Activated T-cell treated with anti-CD3 and anti-CD28 coated beads, Interleukin-2, amount 50 U/mL, for 24 hours (primary cell): ENCODE measurements around the gene PTPRR.
A peak's percentile ranks its signal among the peaks of the same experiment; 100 is the strongest.

Experiments used
- DNase-seq: peaks from one replicate; pipeline ENCODE4 v3.0.0-alpha.2; 2020
- H3K27ac Mint-ChIP-seq: 2 replicates; pipeline ENCODE4 v1.8.0; 2020; ENCODE audit warnings: mild to moderate bottlenecking, mixed read lengths
- H3K27me3 Mint-ChIP-seq: 2 replicates; pipeline ENCODE4 v1.8.0; 2020; ENCODE audit warnings: mixed read lengths
- H3K36me3 Mint-ChIP-seq: 2 replicates; pipeline ENCODE4 v1.8.0; 2020; ENCODE audit warnings: low read depth, mixed read lengths
- H3K4me1 Mint-ChIP-seq: 2 replicates; pipeline ENCODE4 v1.8.0; 2020; ENCODE audit warnings: low read depth, mixed read lengths
- H3K4me3 Mint-ChIP-seq: 2 replicates; pipeline ENCODE4 v1.8.0; 2020; ENCODE audit warnings: mild to moderate bottlenecking, moderate library complexity, mixed read lengths
- H3K9me3 Mint-ChIP-seq: 2 replicates; pipeline ENCODE4 v1.8.0; 2020; ENCODE audit warnings: mixed read lengths

Gene PTPRR

GRCh38 chr12:70663838-70664237 lies 256.7 kb downstream of the PTPRR start:
- peaks cover 6% of the 10 kb centered on the region for H3K4me1 Mint-ChIP-seq
- H3K27ac Mint-ChIP-seq: no peak overlapping the region
- no peak for DNase-seq
- H3K9me3 Mint-ChIP-seq: no peaks in the 10 kb centered on the region
- no peak overlapping the region for H3K4me3 Mint-ChIP-seq
- peaks cover 4% of the 10 kb centered on the region for H3K27me3 Mint-ChIP-seq
- no peaks in the 10 kb centered on the region for H3K36me3 Mint-ChIP-seq

- Mint-ChIP-seq H3K36me3 (no peaks in the 10 kb centered on the region), H3K27me3 (peaks cover 4% of the 10 kb centered on the region), H3K4me1 (peaks cover 6% of the 10 kb centered on the region), H3K27ac (no peak overlapping the region), H3K9me3 (no peaks in the 10 kb centered on the region), H3K4me3 (no peak overlapping the region)
- DNase-seq: no peak
Measured at GRCh38 chr12:70661466-70662161, 258.9 kb downstream of the PTPRR start.

- H3K4me1 Mint-ChIP-seq: peaks cover 6% of the 10 kb centered on the region
- H3K27me3 Mint-ChIP-seq: peaks cover 4% of the 10 kb centered on the region
- no peak for DNase-seq
- no peaks in the 10 kb centered on the region for H3K36me3 Mint-ChIP-seq
- no peak overlapping the region for H3K4me3 Mint-ChIP-seq
- H3K27ac Mint-ChIP-seq: no peak overlapping the region
- H3K9me3 Mint-ChIP-seq: no peaks in the 10 kb centered on the region
Measured at GRCh38 chr12:70660620-70661219, 259.8 kb downstream of the PTPRR start.

- H3K36me3 Mint-ChIP-seq: no peaks in the 10 kb centered on the region
- no peak overlapping the region for H3K4me3 Mint-ChIP-seq
- no peaks in the 10 kb centered on the region for H3K9me3 Mint-ChIP-seq
- H3K4me1 Mint-ChIP-seq: peaks cover 6% of the 10 kb centered on the region
- peaks cover 4% of the 10 kb centered on the region for H3K27me3 Mint-ChIP-seq
- no peak for DNase-seq
- no peak overlapping the region for H3K27ac Mint-ChIP-seq
Measured at GRCh38 chr12:70660002-70660604, 260.4 kb downstream of the PTPRR start.

- DNase-seq: no peak
- peaks cover 4% of the 10 kb centered on the region for H3K27me3 Mint-ChIP-seq
- no peak overlapping the region for H3K4me3 Mint-ChIP-seq
- H3K9me3 Mint-ChIP-seq: no peaks in the 10 kb centered on the region
- H3K27ac Mint-ChIP-seq: no peak overlapping the region
- H3K36me3 Mint-ChIP-seq: no peaks in the 10 kb centered on the region
- peaks cover 6% of the 10 kb centered on the region for H3K4me1 Mint-ChIP-seq
Measured at GRCh38 chr12:70659077-70659606, 261.4 kb downstream of the PTPRR start.

- Mint-ChIP-seq H3K4me1 (peaks cover 6% of the 10 kb centered on the region), H3K9me3 (no peaks in the 10 kb centered on the region), H3K36me3 (no peaks in the 10 kb centered on the region), H3K27me3 (peaks cover 4% of the 10 kb centered on the region), H3K27ac (no peak overlapping the region), H3K4me3 (no peak overlapping the region)
- no peak for DNase-seq
Measured at GRCh38 chr12:70657616-70658286, 262.8 kb downstream of the PTPRR start.

GRCh38 chr12:70652451-70652850 lies 268.1 kb downstream of the PTPRR start:
- Mint-ChIP-seq H3K36me3 (no peaks in the 10 kb centered on the region), H3K9me3 (no peaks in the 10 kb centered on the region), H3K4me3 (no peak overlapping the region), H3K27ac (no peak overlapping the region), H3K4me1 (no peaks in the 10 kb centered on the region), H3K27me3 (no peaks in the 10 kb centered on the region)
- DNase-seq: no peak

GRCh38 chr12:70648831-70649230 lies 271.7 kb downstream of the PTPRR start:
- Mint-ChIP-seq H3K4me3 (no peak overlapping the region), H3K9me3 (no peaks in the 10 kb centered on the region), H3K27ac (no peak overlapping the region), H3K4me1 (peaks cover 7% of the 10 kb centered on the region), H3K27me3 (peaks cover 10% of the 10 kb centered on the region), H3K36me3 (no peaks in the 10 kb centered on the region)
- DNase-seq: no peak

- Mint-ChIP-seq H3K27me3 (peaks cover 14% of the 10 kb centered on the region), H3K4me3 (no peak overlapping the region), H3K4me1 (peaks cover 7% of the 10 kb centered on the region), H3K36me3 (no peaks in the 10 kb centered on the region), H3K9me3 (no peaks in the 10 kb centered on the region), H3K27ac (no peak overlapping the region)
- no peak for DNase-seq
Measured at GRCh38 chr12:70648191-70648590, 272.3 kb downstream of the PTPRR start.

GRCh38 chr12:70646850-70647249 lies 273.7 kb downstream of the PTPRR start:
- no peaks in the 10 kb centered on the region for H3K9me3 Mint-ChIP-seq
- no peaks in the 10 kb centered on the region for H3K36me3 Mint-ChIP-seq
- no peak overlapping the region for H3K4me3 Mint-ChIP-seq
- no peak for DNase-seq
- peaks cover 17% of the 10 kb centered on the region for H3K27me3 Mint-ChIP-seq
- peaks cover 7% of the 10 kb centered on the region for H3K4me1 Mint-ChIP-seq
- no peak overlapping the region for H3K27ac Mint-ChIP-seq

- peak overlapping the region; percentile 12 for H3K27ac Mint-ChIP-seq
- H3K4me1 Mint-ChIP-seq: peaks cover 7% of the 10 kb centered on the region
Measured at GRCh38 chr12:70645494-70646317, 274.8 kb downstream of the PTPRR start.

GRCh38 chr12:70644861-70645260 lies 275.7 kb downstream of the PTPRR start:
- Mint-ChIP-seq H3K27me3 (peaks cover 27% of the 10 kb centered on the region), H3K9me3 (no peaks in the 10 kb centered on the region)

More at GRCh38 chr12:70645494-70646317, 274.8 kb downstream of the PTPRR start:
- no peaks in the 10 kb centered on the region for H3K9me3 Mint-ChIP-seq
- H3K4me3 Mint-ChIP-seq: no peak overlapping the region
- peaks cover 27% of the 10 kb centered on the region for H3K27me3 Mint-ChIP-seq
- H3K36me3 Mint-ChIP-seq: no peaks in the 10 kb centered on the region
- DNase-seq: no peak

GRCh38 chr12:70643939-70644338 lies 276.6 kb downstream of the PTPRR start:
- Mint-ChIP-seq H3K4me1 (peaks cover 7% of the 10 kb centered on the region), H3K36me3 (no peaks in the 10 kb centered on the region), H3K27ac (no peak overlapping the region), H3K4me3 (no peak overlapping the region), H3K9me3 (no peaks in the 10 kb centered on the region), H3K27me3 (peaks cover 32% of the 10 kb centered on the region)
- DNase-seq: no peak

More at GRCh38 chr12:70644861-70645260, 275.7 kb downstream of the PTPRR start:
- no peak for DNase-seq
- H3K27ac Mint-ChIP-seq: no peak overlapping the region
- H3K36me3 Mint-ChIP-seq: no peaks in the 10 kb centered on the region
- peaks cover 7% of the 10 kb centered on the region for H3K4me1 Mint-ChIP-seq
- H3K4me3 Mint-ChIP-seq: no peak overlapping the region

- Mint-ChIP-seq H3K9me3 (no peaks in the 10 kb centered on the region), H3K36me3 (no peaks in the 10 kb centered on the region), H3K27ac (no peak overlapping the region), H3K4me1 (peaks cover 7% of the 10 kb centered on the region), H3K4me3 (no peak overlapping the region), H3K27me3 (peaks cover 42% of the 10 kb centered on the region)
- DNase-seq: no peak
Measured at GRCh38 chr12:70641691-70642090, 278.8 kb downstream of the PTPRR start.
